CMK (cell line): ENCODE data around the gene CD55.

ENCODE experiments used
- DNase-seq: peaks from one replicate; pipeline ENCODE4 v3.0.0-alpha.2; 2010; ENCODE audit warnings: low read depth

Gene CD55, protein sequence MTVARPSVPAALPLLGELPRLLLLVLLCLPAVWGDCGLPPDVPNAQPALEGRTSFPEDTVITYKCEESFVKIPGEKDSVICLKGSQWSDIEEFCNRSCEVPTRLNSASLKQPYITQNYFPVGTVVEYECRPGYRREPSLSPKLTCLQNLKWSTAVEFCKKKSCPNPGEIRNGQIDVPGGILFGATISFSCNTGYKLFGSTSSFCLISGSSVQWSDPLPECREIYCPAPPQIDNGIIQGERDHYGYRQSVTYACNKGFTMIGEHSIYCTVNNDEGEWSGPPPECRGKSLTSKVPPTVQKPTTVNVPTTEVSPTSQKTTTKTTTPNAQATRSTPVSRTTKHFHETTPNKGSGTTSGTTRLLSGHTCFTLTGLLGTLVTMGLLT

DNA sequence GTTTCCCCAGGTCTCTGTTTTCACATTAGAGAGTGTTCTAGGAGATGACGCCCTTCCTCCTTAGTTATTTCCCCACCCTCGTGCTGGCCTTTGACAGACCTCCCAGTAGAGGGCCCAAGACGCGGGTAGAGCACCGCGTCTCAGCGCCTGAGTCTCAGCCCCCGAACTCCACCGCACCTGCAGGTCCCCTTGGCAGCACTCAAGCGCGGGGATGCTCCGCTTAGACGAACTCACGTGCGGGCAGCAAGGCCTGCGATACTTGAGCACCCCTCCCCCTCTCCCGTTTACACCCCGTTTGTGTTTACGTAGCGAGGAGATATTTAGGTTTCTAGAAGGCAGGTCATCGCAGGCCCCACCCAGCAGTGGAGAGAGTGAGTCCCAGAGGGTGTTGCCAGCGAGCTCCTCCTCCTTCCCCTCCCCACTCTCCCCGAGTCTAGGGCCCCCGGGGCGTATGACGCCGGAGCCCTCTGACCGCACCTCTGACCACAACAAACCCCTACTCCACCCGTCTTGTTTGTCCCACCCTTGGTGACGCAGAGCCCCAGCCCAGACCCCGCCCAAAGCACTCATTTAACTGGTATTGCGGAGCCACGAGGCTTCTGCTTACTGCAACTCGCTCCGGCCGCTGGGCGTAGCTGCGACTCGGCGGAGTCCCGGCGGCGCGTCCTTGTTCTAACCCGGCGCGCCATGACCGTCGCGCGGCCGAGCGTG is at the start of gene CD55:
Gene CD55 (plus strand): TSS at position 600 of the 711 bp plus-strand sequence. CDS start 88 bp downstream, at position 688.
- DNase-seq: peak; percentile 100

DNA sequence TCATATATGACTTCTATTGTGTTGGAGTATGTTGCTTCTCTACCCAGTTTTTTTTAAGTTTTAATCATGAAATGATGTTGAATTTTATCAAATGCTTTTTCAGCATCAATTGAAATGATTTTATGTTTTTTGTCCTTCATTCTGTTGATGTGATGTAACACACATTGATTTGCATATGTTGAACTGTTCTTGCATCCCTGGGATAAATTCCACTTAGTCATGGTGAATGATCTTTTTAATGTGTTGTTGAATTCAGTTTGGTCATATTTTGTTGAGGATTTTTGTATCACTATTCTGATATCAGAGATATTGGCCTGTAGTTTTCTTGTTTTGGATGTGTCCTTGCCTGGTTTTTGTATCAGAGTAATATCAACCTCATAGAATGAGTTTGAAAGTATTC is 46.6 kb upstream of the CD55 start:
- no peak for DNase-seq

DNA sequence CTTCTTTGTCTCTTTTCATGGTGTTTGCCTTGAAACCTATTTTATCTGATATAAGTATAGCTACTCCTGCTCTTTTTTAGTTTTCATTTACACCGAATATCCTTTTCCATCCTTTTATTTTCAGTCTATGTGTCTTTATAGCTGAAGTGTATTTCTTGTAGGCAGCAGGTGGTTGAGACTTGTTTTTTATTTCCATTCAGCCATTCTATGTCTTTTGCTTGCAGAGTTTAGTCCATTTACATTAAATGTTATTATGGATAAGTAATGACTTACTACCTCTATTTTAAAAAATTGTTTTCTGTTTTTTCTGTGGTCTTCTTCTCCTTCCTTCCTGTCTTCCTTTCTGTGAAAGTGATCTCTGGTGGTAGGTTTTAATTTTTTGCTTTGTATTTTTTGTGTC is 45.0 kb upstream of the CD55 start:
- no peak for DNase-seq

DNA sequence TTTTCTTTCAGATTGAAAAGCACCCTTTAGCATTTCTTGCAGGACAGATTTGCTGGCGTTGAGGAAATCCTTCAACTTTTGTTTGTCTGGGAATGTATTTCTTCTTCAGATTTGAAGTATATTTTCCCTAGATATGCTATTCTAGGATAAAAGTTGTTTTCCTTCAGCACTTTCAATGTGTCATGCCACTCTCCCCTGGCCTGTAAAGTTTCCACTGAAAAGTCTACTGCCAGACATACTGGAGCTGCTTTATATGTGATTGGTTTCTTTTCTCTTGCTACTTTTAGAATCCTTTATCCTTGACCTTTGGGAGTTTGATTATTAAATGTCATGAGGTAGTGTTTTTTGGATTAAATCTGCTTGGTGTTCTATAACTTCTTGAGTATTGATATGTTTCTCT is 44.2 kb upstream of the CD55 start:
- no peak for DNase-seq

DNA sequence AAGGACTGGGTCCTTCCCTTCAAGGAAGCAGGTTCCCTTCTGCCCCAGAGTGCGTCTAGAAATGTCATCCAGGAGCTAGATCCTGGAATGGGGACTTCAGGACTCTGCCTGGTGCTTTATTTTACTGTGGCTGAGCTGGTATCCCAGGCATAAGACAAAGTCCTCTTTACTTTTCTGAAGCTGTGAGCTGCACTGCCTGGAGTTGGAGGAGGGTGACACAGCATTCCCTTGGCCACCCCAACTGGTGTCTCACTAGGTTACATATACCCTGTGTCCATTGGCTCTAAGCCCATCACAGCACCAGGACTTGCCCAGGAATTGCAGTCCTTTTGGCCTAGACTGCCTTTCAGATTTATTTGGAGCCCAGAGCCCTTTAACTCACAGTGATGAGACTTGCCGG is 41.8 kb upstream of the CD55 start:
- DNase-seq: no peak

DNA sequence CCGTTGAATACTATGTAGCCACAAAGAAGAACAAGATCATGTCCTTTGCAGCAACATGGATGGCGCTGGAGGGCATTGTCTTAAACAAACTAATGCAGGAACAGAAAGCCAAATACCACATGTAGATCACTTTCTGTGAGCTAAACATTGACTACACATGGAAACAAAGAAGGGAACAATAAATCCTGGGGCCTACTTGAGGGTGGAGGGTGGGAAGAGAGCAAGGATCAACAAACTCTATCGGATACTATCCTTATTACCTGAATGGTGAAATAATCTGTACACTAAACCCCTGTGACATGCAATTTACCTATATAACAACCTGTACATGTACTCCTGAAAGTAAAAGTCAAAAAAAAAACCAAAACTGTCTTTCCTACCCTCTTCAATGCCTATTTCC is 40.8 kb upstream of the CD55 start:
- no peak for DNase-seq

DNA sequence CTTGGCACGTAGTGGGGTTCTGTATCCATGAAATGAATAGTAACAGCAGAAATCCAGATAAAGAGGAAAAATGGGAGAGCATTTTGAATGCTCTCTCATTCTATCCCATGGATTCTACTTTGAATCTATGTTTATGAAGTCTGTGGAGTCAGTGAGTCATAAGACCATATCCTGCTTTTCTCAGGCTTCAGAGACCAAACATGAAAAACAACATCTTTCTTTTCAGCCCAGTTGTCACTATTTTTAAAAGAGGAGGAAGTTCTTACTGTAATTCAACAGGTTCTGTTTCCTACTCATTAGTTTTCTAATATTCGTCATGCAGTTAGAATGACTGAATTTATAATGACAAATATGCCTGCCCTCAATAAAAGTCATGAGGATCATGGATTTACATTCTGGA is 39.4 kb upstream of the CD55 start:
- DNase-seq: no peak

DNA sequence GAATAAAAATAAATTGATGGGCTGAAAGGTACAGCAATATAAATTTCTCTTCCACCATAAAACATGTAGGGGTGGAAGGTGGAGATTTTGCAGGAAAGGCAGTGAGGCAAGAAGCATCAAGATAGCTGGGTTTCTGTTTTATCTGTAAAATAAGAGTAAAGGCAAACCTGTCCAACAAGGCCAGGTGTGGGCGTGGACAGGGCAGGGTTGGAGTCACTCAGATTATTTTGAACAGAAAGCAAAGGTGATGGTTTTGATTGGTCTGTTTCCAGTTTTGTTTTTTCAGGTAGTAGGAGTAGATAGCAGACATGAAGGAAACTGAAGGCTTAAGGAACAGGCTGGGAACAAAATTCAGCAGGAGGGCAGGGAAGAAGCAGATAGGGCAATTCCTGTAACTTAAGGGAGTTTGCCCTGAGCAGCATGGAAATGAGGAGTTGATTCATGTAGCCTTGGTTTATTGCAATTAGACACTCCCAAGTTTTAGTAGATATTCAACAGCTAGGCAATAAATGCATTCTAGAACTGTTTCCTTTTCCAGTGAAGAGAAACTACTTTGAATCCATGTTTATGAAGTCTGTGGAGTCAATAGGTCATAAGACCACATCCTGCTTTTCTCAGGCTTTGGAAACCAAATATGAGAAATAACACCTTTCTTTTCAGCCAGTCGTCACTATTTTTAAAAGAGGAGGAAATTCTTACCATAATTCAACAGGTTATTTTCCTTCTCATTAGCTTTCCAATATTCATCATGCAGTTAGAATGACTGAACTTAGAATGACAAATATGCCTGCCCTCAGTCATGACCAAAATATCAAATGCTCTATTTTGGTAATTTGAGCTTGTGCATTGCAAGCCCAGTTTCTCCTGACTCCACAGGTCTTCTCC is 38.7 kb upstream of the CD55 start:
- no peak for DNase-seq

DNA sequence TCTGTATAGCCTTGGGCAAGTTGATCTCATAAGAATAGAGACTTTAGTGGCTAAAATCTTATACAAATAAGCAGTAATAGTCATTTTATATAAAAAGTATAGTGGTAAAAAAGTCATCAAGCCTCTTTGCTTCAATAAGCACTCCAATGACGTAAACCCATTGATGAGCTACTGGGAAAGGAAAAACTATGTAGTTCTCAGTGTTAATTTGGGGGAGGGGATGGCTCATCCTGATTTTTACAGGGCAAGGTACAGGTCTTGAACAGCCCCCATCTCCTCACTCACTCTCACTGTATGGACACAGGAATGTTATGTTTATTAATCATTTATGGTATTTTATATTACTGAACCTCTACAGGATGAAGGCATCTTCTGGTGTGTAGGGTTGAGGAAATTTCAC is 38.1 kb upstream of the CD55 start:
- DNase-seq: no peak

DNA sequence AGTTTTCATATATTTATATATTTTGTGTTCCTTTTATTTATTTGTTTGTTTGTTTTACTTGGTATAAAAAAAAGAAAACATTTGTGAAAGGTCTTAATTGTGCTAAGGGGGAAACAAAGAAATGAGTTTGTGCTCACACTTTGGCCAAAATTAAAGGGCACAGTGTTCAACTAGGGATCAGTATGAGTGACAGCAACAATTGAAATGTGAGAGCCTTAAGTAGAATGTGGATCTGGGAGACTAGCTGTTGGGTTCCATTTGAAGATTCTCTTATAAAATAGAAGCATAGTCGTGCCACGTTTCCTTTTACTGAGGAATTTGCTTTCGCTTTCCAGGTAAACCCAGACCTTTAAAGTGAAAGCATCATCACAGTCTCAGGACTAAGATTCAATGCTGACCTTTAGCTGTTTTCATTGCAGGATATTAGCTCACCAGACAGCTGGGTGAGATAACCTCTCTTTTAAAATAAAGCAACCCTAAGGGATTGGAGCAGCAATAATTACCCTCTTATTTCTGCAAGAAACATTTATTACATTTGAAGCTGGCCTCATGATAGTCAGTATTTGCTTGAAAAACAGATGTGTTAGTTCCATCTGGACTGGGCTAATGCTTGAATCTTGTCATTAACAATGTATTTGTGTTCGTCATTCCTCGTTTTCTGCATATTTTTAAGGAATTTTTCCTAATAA is 37.1 kb upstream of the CD55 start:
- DNase-seq: no peak

DNA sequence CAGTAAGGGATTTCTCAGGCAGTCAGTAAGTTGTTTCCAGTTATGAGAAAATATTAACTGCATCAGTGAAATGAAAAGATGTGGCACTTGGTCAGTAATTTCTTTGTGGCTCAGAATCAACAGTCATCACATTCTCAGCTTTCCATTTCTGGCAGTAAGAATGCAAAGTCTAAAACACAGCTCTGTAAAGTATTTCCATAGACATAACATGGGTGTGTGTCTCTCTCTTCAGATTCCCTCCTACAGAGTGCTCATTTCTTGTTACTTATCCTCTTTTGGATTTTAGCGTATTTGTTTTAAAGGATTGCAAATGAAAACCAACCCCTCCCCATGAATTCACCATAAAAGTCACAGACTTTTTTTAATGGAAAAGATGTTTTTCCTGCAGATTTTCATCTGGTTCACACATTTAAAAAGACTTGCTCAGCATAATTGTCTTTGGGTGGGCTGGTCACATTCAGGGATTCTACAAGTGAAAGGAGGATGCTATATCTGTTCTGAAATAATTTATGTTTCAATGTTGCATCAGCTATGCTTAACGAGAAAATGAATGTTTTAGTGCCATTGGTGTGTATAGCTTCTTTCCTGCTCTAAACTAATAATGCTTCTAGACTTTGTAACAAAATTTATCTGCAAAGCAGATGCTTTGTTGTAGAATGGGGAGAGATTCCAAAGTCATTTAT is 34.6 kb upstream of the CD55 start:
- DNase-seq: no peak

DNA sequence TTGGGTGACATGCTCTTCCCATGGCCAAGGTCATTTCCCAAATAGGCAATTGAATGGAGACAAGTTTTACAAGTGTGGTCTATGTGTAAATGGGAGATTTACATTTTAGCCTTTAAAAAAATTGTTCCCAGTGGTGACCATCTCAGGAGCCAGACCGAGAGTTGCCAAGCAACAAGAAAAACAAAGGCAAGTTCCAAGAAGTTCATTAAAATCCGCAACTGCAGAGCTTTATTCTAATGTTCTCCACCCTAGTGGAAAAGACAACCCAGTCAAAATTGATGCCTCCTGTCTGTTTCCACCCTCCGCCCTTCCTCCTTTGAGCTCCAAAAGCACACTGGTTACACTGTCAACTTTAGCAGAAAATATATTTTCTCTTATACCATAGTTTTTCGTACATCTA is 33.2 kb upstream of the CD55 start:
- DNase-seq: no peak

DNA sequence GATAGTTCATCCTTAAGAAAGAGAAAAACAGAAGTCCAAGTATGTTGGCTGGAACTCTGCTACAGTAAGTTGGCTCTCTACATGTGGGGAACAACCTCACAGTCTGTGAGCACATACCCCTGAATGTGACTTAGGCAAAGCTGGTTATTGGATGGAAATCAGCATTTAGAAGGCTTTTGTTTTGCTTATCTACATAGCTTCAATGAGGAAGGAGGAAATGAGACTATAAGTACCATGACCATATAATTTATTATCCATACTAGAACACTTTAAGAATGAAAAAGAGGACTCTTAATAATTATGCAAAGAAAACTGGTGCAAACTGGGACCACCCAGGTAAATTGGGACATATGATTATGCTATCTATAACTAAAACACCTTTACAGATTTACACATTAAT is 31.7 kb upstream of the CD55 start:
- DNase-seq: no peak

DNA sequence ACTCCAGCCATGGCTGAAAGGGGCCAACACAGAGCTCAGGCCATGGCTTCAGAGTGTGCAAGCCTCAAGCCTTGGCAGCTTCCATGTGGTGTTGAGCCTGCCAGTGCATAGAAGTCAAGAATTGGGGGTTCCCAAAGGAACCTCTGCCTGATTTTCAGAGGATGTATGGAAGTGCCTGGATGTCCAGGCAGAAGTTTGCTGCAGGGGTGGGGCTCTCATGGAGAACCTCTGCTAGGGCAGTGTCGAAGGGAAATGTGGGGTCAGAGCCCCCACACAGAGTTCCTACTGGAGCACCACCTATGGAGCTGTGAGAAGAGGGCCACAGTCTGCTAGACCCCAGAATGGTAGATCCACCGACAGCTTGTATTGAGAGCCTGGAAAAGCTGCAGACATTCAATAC is 29.8 kb upstream of the CD55 start:
- no peak for DNase-seq

DNA sequence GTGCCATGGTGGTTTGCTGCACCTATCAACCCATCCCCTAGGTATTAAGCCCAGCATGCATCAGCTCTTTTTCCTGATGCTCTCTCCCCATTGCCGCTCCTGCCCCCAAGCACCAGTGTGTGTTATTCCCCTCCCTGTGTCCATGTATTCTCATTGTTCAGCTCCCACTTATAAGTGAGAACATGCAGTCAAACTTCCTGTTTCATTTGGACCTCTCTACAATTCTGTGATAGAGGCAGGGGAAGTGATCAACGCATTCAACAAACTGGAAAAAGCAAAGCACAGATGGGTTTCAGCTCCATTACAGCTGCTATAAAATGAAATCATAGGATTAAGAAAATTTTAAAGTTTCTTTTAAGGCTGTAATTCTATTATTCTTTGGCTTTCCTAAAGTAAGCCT is 23.3 kb upstream of the CD55 start:
- DNase-seq: no peak

DNA sequence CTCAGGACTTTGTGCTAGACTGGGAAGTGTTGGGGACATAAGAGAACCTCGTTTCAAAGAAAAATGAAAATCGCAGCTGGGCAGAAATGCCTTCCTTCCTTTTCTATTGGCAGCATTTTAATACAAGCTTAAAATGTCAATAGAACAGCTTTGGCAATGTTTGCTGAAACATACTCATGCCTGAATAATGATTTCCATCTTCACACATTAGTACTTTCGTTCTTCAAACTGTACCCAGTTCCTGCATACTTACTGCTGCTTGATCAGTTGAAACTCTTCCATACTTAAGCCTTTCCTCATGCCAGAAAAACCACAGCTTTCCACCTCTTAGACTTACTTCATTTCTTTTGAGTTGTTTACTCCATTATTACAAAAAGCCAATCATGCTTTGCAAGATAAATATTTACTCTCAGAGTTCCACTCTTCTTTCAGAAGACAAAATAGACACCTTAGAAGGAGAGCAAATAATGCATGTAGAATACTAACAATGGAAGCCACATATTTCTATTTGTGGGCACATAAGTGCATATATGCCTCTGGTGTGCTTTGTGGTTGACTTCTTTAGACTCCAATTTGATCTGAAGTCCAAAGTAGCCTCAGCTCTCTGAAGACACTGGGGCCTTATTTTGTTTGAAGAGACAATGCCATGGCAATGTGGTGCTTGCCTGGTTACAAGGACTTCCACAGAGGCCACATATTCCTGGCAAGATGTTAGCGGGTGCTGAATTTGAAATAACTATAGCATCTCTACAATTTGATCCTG is 22.7 kb upstream of the CD55 start:
- DNase-seq: no peak

DNA sequence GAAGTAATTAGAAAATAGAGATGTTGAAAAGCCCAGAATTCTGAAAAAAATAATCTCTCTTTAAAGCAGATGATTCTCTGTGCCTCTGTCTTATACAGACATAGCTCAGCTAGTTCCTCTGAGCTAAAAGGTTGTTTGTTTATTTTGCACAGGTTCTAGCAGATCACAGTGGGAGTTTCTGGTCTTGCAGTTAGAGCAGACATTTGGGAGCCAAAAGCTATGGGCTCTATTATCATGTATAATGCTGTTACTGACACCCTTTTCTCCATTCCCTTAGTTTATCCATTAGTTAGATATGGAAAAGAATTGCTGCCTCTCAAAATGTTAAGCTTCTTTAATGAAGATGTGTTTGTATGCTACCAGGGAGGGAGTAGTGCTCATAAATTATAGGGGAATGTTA is 20.5 kb upstream of the CD55 start:
- DNase-seq: no peak

DNA sequence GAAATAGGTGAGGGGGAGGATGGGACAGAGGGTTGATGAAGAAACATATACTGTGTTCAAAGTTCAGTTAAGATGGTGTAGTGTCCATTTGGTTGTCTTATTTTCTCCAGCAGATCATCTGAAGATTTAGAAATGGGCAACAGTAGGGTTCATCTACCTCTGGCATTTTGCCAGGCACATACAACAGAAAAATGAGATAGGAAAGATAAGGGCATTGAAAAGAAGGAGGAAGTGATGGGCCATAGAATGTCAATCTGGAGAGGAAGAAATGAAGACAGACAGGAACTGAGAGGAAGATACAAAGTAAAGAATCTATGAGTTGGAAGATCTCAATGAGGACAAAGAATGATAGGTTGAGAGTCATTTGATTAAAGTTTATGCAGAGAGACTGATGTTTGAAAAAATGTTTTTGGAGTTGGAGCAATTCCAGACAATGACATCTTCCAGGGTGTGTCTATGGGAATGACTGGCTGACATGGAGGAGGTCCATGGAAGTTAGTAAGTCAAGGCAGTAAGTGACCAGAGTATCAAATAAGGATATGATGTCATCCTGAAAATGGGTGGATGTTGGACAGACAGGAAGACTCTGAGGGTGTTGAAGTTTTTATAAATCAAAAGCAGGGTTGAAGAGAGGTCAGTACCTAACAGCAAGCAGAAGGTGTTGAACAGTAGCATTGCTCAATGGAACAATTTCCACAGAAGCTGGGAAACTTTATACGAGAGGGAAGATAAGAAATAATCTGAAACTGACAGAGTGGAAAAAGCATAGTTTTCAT is 18.7 kb upstream of the CD55 start:
- DNase-seq: peak; percentile 56

DNA sequence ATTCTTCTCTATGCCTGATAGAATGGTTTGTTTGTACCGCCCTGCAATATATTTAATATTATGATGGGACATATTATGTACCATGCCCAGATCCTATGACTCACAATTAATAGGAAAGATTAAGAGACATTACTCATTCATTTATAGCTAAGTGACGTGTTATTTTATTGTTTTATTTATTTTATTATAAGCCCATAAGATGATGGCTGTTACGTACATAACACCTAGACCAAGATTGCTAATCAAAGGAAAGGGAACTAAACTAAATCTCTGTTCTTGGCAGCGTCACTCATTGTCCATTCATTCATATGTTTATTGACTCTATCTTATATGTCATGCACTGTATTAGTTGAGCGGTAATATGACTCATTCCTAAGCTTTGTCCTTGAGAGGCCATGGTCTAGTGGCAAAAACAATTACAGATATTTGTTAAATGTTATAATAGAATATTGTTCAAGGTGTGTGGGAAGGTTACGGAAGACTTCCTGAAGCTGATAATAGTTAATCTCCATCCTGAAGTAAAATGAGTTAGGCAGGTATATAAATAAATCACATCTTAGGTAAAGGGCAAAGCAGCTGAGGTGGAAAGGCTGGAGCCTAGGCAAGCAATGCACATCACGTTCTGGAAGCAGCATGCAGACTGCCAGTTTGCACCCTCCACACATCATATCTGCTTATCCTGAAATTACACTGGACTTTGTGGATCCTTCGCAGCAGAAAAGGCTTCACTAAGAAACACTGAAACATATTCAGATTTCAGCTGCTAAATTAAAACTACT is 16.6 kb upstream of the CD55 start:
- DNase-seq: no peak
